Gastroesophageal sphincter (tissue), 3 donors: ENCODE results near the gene PNKP.

ENCODE experiments used
- CTCF ChIP-seq, 4 experiments: fragments of 200-600 bp in 2 of 4; fragments of 450-650 bp in 2 of 4; sonication (generic) in 1 of 4; IDR thresholded peaks; one replicate each; pipeline ENCODE4 v1.5.1; 2017 to 2019; ENCODE audit warnings: antibody characterized with exemption in 4 of 4, mild to moderate bottlenecking in 2 of 4, moderate library complexity in 2 of 4
- POLR2A ChIP-seq, 2 donors: fragments of 450-650 bp; IDR thresholded peaks; one replicate each; pipeline ENCODE4 v1.6.1; 2017; ENCODE audit warnings: antibody characterized with exemption in 2 of 2, mild to moderate bottlenecking in 2 of 2, moderate library complexity in 1 of 2

- TF ChIP-seq CTCF (IDR thresholded peaks at IDR 0.05), result no peak
- TF ChIP-seq POLR2A (IDR thresholded peaks at IDR 0.05), result no peak
These were observed 15.7 kb upstream of the PNKP start for GRCh38 chr19:49883094-49883493.
